Thymus (tissue), 11 donors: ENCODE data around the gene FILIP1L. TPM values are rescaled to one million over a fixed set of nuclear protein-coding genes. Genes with fewer than 3 reads are reported as not detected.

Experiments used
- DNase-seq, 9 donors: peaks; one replicate each; pipeline ENCODE4 v3.0.0-alpha.2; 2013; ENCODE audit warnings: low spot score in 9 of 9, low read depth in 6 of 9, missing footprints in 1 of 9
- H3K27ac ChIP-seq, 2 donors: one replicate each; pipeline ENCODE4 v1.5.1; 2013; ENCODE audit warnings: control low read depth in 1 of 2, low read depth in 1 of 2, low read length in 1 of 2, mild to moderate bottlenecking in 1 of 2, moderate library complexity in 1 of 2
- H3K27me3 ChIP-seq, 2 donors: one replicate each; pipeline ENCODE4 v1.5.1; 2013; ENCODE audit warnings: low read length in 1 of 2; ENCODE audit not compliant: control insufficient read depth in 2 of 2, insufficient read depth in 1 of 2
- H3K36me3 ChIP-seq, 2 donors: one replicate each; pipeline ENCODE4 v1.5.1; 2013; ENCODE audit warnings: low read length in 1 of 2, mild to moderate bottlenecking in 1 of 2, moderate library complexity in 1 of 2; ENCODE audit not compliant: control insufficient read depth in 2 of 2, insufficient read depth in 2 of 2
- H3K4me1 ChIP-seq, 2 donors: one replicate each; pipeline ENCODE4 v1.5.1; 2013; ENCODE audit warnings: low read length in 2 of 2; ENCODE audit not compliant: control insufficient read depth in 2 of 2, insufficient read depth in 2 of 2
- H3K4me3 ChIP-seq, 2 donors: one replicate each; pipeline ENCODE4 v1.5.1; 2013; ENCODE audit warnings: low read length in 2 of 2, control low read depth in 1 of 2, mild to moderate bottlenecking in 1 of 2
- H3K9me3 ChIP-seq, 2 donors: one replicate each; pipeline ENCODE4 v1.5.1; 2013; ENCODE audit warnings: low read length in 1 of 2, mild to moderate bottlenecking in 1 of 2; ENCODE audit not compliant: control insufficient read depth in 2 of 2, insufficient read depth in 1 of 2
- WGBS: extraction: QIAGEN DNeasy Blood & Tissue Kit; methylation state at CpG from one replicate; pipeline ENCODE4 v1.1.7; 2013; 5-methylcytosine and 5-hydroxymethylcytosine counted together
- polyA plus RNA-seq: library from polyadenylated mRNA; stranded (reverse); fragments of 200-250 nt; gene quantifications from one replicate; pipeline ENCODE4 v1.2.3, GENCODE V29; 2013
- total RNA-seq: library from RNA; stranded (reverse); fragments of 120-200 nt; gene quantifications from one replicate; pipeline ENCODE4 v1.2.4, GENCODE V29; 2013
- donor health status: healthy.

Gene FILIP1L
- total and polyA plus RNA-seq, 2 donors, result 6.6 to 15.5 TPM

- no peak overlapping the region for H3K27ac ChIP-seq
- no peaks in the 10 kb centered on the region for H3K9me3 ChIP-seq
- no peak for DNase-seq
- H3K27me3 ChIP-seq, result no peaks in the 10 kb centered on the region
- H3K36me3 ChIP-seq, result no peaks in the 10 kb centered on the region
- H3K4me3 ChIP-seq, result no peak overlapping the region
- H3K4me1 ChIP-seq, result no peaks in the 10 kb centered on the region
These were observed 91.8 kb downstream of the FILIP1L start for GRCh38 chr3:100022506-100022905.

- no peaks in the 10 kb centered on the region for H3K9me3 ChIP-seq
- H3K4me1 ChIP-seq, result no peaks in the 10 kb centered on the region
- H3K27ac ChIP-seq, result no peak overlapping the region
- no peak overlapping the region for H3K4me3 ChIP-seq
- WGBS, result 97% methylated on average over 9 of the region's 9 CpGs
- H3K27me3 ChIP-seq, result no peaks in the 10 kb centered on the region
- no peaks in the 10 kb centered on the region for H3K36me3 ChIP-seq
- DNase-seq, result no peak
These were observed 93.2 kb downstream of the FILIP1L start for GRCh38 chr3:100020876-100021644.

- 99% methylated on average over 1 of the region's 1 CpG for WGBS
- no peak for DNase-seq
- Histone ChIP-seq H3K4me3 (no peak overlapping the region), H3K36me3 (no peaks in the 10 kb centered on the region), H3K27me3 (no peaks in the 10 kb centered on the region), H3K27ac (no peak overlapping the region), H3K4me1 (no peaks in the 10 kb centered on the region), H3K9me3 (no peaks in the 10 kb centered on the region)
These were observed 94.6 kb downstream of the FILIP1L start for GRCh38 chr3:100019719-100020118.

GRCh38 chr3:100018806-100019205 lies 95.5 kb downstream of the FILIP1L start:
- H3K4me3 ChIP-seq, result no peak overlapping the region
- no peaks in the 10 kb centered on the region for H3K9me3 ChIP-seq
- H3K27ac ChIP-seq, result no peak overlapping the region
- H3K27me3 ChIP-seq, result no peaks in the 10 kb centered on the region
- no peaks in the 10 kb centered on the region for H3K36me3 ChIP-seq
- no peak for DNase-seq
- H3K4me1 ChIP-seq, result no peaks in the 10 kb centered on the region

- no peak for DNase-seq
- Histone ChIP-seq H3K27ac (no peak overlapping the region), H3K4me3 (no peak overlapping the region), H3K9me3 (no peaks in the 10 kb centered on the region), H3K27me3 (no peaks in the 10 kb centered on the region), H3K4me1 (peaks cover 0 to 4% of the 10 kb centered on the region in 2 donors), H3K36me3 (no peaks in the 10 kb centered on the region)
- 98% methylated on average over 1 of the region's 1 CpG for WGBS
These were observed 104.2 kb downstream of the FILIP1L start for GRCh38 chr3:100010087-100010417.

- WGBS, result 86% methylated on average over 5 of the region's 5 CpGs
- no peak overlapping the region for H3K27ac ChIP-seq
- no peaks in the 10 kb centered on the region for H3K9me3 ChIP-seq
- peaks cover 0 to 4% of the 10 kb centered on the region in 2 donors for H3K4me1 ChIP-seq
- H3K27me3 ChIP-seq, result no peaks in the 10 kb centered on the region
- H3K4me3 ChIP-seq, result no peak overlapping the region
- no peak for DNase-seq
- no peaks in the 10 kb centered on the region for H3K36me3 ChIP-seq
These were observed 104.8 kb downstream of the FILIP1L start for GRCh38 chr3:100009276-100010086.

- peaks cover 0 to 4% of the 10 kb centered on the region in 2 donors for H3K4me1 ChIP-seq
These were observed 106.1 kb downstream of the FILIP1L start for GRCh38 chr3:100008081-100008698.

GRCh38 chr3:100007313-100007712 lies 107.0 kb downstream of the FILIP1L start:
- H3K36me3 ChIP-seq, result no peaks in the 10 kb centered on the region
- H3K4me1 ChIP-seq, result peaks cover 0 to 4% of the 10 kb centered on the region in 2 donors
- no peak for DNase-seq
- no peak overlapping the region for H3K4me3 ChIP-seq
- H3K27ac ChIP-seq, result no peak overlapping the region
- 97% methylated on average over 3 of the region's 3 CpGs for WGBS
- no peaks in the 10 kb centered on the region for H3K9me3 ChIP-seq
- H3K27me3 ChIP-seq, result no peaks in the 10 kb centered on the region

More at GRCh38 chr3:100008081-100008698, 106.1 kb downstream of the FILIP1L start:
- H3K36me3 ChIP-seq, result no peaks in the 10 kb centered on the region
- no peaks in the 10 kb centered on the region for H3K9me3 ChIP-seq
- no peak overlapping the region for H3K4me3 ChIP-seq
- H3K27ac ChIP-seq, result no peak overlapping the region
- H3K27me3 ChIP-seq, result no peaks in the 10 kb centered on the region
- no peak for DNase-seq
